GM23338 (cell line): ENCODE measurements around the gene ZBTB8A. TPM values are rescaled to one million over a fixed set of nuclear protein-coding genes. Genes with fewer than 3 reads are reported as not detected.

Experiments
- ATAC-seq: fragments of 200-7000 bp; cut with Tn5 transposase; 3 replicates; pipeline ENCODE4 v1.9.1; 2020
- DNase-seq: peaks from one replicate; pipeline ENCODE4 v3.0.0-alpha.2; 2015; ENCODE audit warnings: low spot score
- H2AFZ ChIP-seq: fragments of 200-600 bp; sonication (generic); 2 replicates; pipeline ENCODE4 v1.8.0; 2016; ENCODE audit warnings: antibody characterized with exemption, mild to moderate bottlenecking, moderate library complexity
- H3F3A ChIP-seq: fragments of 200-600 bp; sonication (generic); replicated peaks from 2 replicates; pipeline ENCODE4 v1.8.0; 2017; ENCODE audit warnings: antibody characterized with exemption, mixed run types, low read depth
- H3K27ac ChIP-seq: fragments of 200-600 bp; sonication (generic); 2 replicates; pipeline ENCODE4 v1.6.1; 2016; ENCODE audit warnings: low read depth
- H3K27me3 ChIP-seq: fragments of 200-600 bp; sonication (generic); 2 replicates; pipeline ENCODE4 v1.8.0; 2016; ENCODE audit warnings: mild to moderate bottlenecking, mixed run types, moderate library complexity; ENCODE audit not compliant: insufficient read depth
- H3K36me3 ChIP-seq: fragments of 200-600 bp; sonication (generic); 2 replicates; pipeline ENCODE4 v1.8.0; 2016; ENCODE audit warnings: mild to moderate bottlenecking; ENCODE audit not compliant: insufficient read depth
- H3K4me1 ChIP-seq: fragments of 200-600 bp; sonication (generic); 2 replicates; pipeline ENCODE4 v1.8.0; 2016; ENCODE audit warnings: mild to moderate bottlenecking, moderate library complexity; ENCODE audit not compliant: insufficient read depth
- H3K4me2 ChIP-seq: fragments of 200-600 bp; sonication (generic); 2 replicates; pipeline ENCODE4 v1.7.1; 2017; ENCODE audit warnings: mixed run types
- H3K4me3 ChIP-seq: fragments of 200-600 bp; sonication (generic); 2 replicates; pipeline ENCODE4 v1.6.1; 2016; ENCODE audit warnings: mixed run types
- H3K79me2 ChIP-seq: fragments of 200-600 bp; sonication (generic); replicated peaks from 2 replicates; pipeline ENCODE4 v1.8.0; 2017; ENCODE audit warnings: mild to moderate bottlenecking; ENCODE audit not compliant: insufficient read depth
- H3K9me2 ChIP-seq: fragments of 200-600 bp; sonication (generic); 2 replicates; pipeline ENCODE4 v1.8.0; 2017; ENCODE audit not compliant: insufficient read depth
- H4K20me1 ChIP-seq: fragments of 200-600 bp; sonication (generic); replicated peaks from 2 replicates; pipeline ENCODE4 v1.8.0; 2017; ENCODE audit warnings: mild to moderate bottlenecking; ENCODE audit not compliant: insufficient read depth
- H3K27ac Mint-ChIP-seq: 2 replicates; pipeline ENCODE4 v1.8.0; 2020; ENCODE audit warnings: inconsistent platforms, mild to moderate bottlenecking, moderate library complexity, mixed read lengths
- H3K27me3 Mint-ChIP-seq: 3 replicates; pipeline ENCODE4 v1.8.0; 2022; ENCODE audit warnings: low read depth, mild to moderate bottlenecking, moderate library complexity, mixed read lengths, inconsistent platforms; ENCODE audit not compliant: insufficient read depth, poor library complexity
- H3K36me3 Mint-ChIP-seq: 3 replicates; pipeline ENCODE4 v1.8.0; 2021; ENCODE audit warnings: low read depth, mild to moderate bottlenecking, inconsistent platforms, moderate library complexity, mixed read lengths
- H3K4me1 Mint-ChIP-seq: 3 replicates; pipeline ENCODE4 v1.8.0; 2020; ENCODE audit warnings: mild to moderate bottlenecking, inconsistent platforms, mixed read lengths
- H3K4me3 Mint-ChIP-seq: 3 replicates; pipeline ENCODE4 v1.8.0; 2021; ENCODE audit warnings: moderate library complexity, mild to moderate bottlenecking, inconsistent platforms, mixed read lengths
- H3K9me3 Mint-ChIP-seq: 3 replicates; pipeline ENCODE4 v1.8.0; 2020; ENCODE audit warnings: moderate library complexity, mild to moderate bottlenecking, inconsistent platforms, mixed read lengths
- CREB1 ChIP-seq: fragments of 250-450 bp; sonication (Bioruptor Pico); IDR thresholded peaks from 2 replicates; pipeline ENCODE4 v1.5.0; 2020; ENCODE audit warnings: low read depth, mild to moderate bottlenecking, moderate library complexity
- CTCF ChIP-seq, 2 experiments: fragments of 200-600 bp in 1 of 2; sonication (generic) in 1 of 2; conservative IDR thresholded peaks; 2 replicates each; pipeline versions ENCODE4 v1.5.1 to v1.6.1; 2016 to 2017; ENCODE audit warnings: antibody characterized with exemption in 2 of 2, low read depth in 2 of 2, mild to moderate bottlenecking in 2 of 2, moderate library complexity in 1 of 2
- EZH2 ChIP-seq: fragments of 200-600 bp; sonication (generic); IDR thresholded peaks from one replicate; pipeline ENCODE4 v1.8.0; 2017; ENCODE audit warnings: antibody characterized with exemption, mild to moderate bottlenecking, low read depth; ENCODE audit not compliant: unreplicated experiment
- EZH2phosphoT487 ChIP-seq: fragments of 200-600 bp; sonication (generic); IDR thresholded peaks from one replicate; pipeline ENCODE4 v1.8.1; 2018; ENCODE audit warnings: antibody characterized with exemption; ENCODE audit not compliant: unreplicated experiment
- JUNB ChIP-seq: IDR thresholded peaks from one replicate; pipeline ENCODE4 v1.6.1; 2016; ENCODE audit warnings: antibody characterized with exemption; ENCODE audit not compliant: unreplicated experiment
- NANOG ChIP-seq: IDR thresholded peaks from 2 replicates; pipeline ENCODE4 v1.6.1; 2016; ENCODE audit warnings: antibody characterized with exemption, borderline replicate concordance
- POLR2AphosphoS5 ChIP-seq: IDR thresholded peaks from 2 replicates; pipeline ENCODE4 v1.6.1; 2016; ENCODE audit warnings: antibody characterized with exemption, low read depth
- REST ChIP-seq: IDR thresholded peaks from one replicate; pipeline ENCODE4 v1.6.1; 2018; ENCODE audit warnings: antibody characterized with exemption; ENCODE audit not compliant: unreplicated experiment
- STAT1 ChIP-seq: IDR thresholded peaks from one replicate; pipeline ENCODE4 v1.6.1; 2016; ENCODE audit warnings: antibody characterized with exemption; ENCODE audit not compliant: unreplicated experiment
- ZNF114 ChIP-seq: fragments of 250-450 bp; sonication (Bioruptor Pico); IDR thresholded peaks from 2 replicates; pipeline ENCODE4 v1.5.0; 2020; ENCODE audit warnings: mild to moderate bottlenecking, moderate library complexity
- ZNF331 ChIP-seq: fragments of 250-450 bp; sonication (Bioruptor Pico); IDR thresholded peaks from 2 replicates; pipeline ENCODE4 v1.5.0; 2020; ENCODE audit warnings: low read depth, mild to moderate bottlenecking, moderate library complexity
- ZNF462 ChIP-seq: fragments of 250-450 bp; sonication (Bioruptor Pico); IDR thresholded peaks from 2 replicates; pipeline ENCODE4 v1.5.0; 2020; ENCODE audit warnings: mild to moderate bottlenecking, moderate library complexity
- polyA plus RNA-seq: library from polyadenylated mRNA; unstranded; fragments of >200 nt; fragmentation: Nextera tagmentation; extraction: Ambion mirVana; gene quantifications from 2 replicates; pipeline ENCODE4 v1.2.1, GENCODE V29; 2016
- total RNA-seq: library from RNA; depleted of rRNA; stranded (reverse); fragments of >200 nt; shearing (Covaris generic); gene quantifications from 2 replicates; pipeline ENCODE4 v1.2.3, GENCODE V29; 2014
- TF ChIP-seq, protein P1 (sequence below): IDR thresholded peaks from 2 replicates; pipeline ENCODE4 v1.6.1; 2016; ENCODE audit warnings: antibody characterized with exemption

ZBTB8A gene
- total and polyA plus RNA-seq, 2 experiments from 2014 or later, result 6.1 to 8.4 TPM

GRCh38 chr1:32644426-32644825 is 105.2 kb downstream of the ZBTB8A start:
- TF ChIP-seq STAT1 (no peak), POLR2AphosphoS5 (no peak), REST (no peak), JUNB (no peak), ZNF331 (CRISPR knock-in tag) (no peak), ZNF462 (CRISPR knock-in tag) (no peak), NANOG (no peak), ZNF114 (CRISPR knock-in tag) (no peak), CTCF (conservative IDR thresholded peaks at IDR 0.05; ENCODE audit: low read depth in 2 of 2) (no peak), EZH2phosphoT487 (no peak), EZH2 (no peak), CREB1 (CRISPR knock-in tag) (no peak)
- TF ChIP-seq, protein P1, sequence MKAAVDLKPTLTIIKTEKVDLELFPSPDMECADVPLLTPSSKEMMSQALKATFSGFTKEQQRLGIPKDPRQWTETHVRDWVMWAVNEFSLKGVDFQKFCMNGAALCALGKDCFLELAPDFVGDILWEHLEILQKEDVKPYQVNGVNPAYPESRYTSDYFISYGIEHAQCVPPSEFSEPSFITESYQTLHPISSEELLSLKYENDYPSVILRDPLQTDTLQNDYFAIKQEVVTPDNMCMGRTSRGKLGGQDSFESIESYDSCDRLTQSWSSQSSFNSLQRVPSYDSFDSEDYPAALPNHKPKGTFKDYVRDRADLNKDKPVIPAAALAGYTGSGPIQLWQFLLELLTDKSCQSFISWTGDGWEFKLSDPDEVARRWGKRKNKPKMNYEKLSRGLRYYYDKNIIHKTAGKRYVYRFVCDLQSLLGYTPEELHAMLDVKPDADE, result no peak
- H3K27ac Mint-ChIP-seq, result peak overlapping the region; percentile 50; the same call in 1 of the 2 replicates
- ATAC-seq (no peak), DNase-seq (no peak)
- Histone ChIP-seq H3K4me2 (no peak overlapping the region), H3K9me2 (no peaks in the 10 kb centered on the region), H3K4me1 (peaks cover 6% of the 10 kb centered on the region), H3K4me3 (no peak overlapping the region), H3K27ac (no peak overlapping the region), H3K79me2 (peaks cover 94% of the 10 kb centered on the region), H4K20me1 (peaks cover 11% of the 10 kb centered on the region; the same call in 1 of the 2 replicates), H2AFZ (no peak overlapping the region), H3K27me3 (no peaks in the 10 kb centered on the region), H3F3A (peaks cover 7% of the 10 kb centered on the region; the same call in 1 of the 2 replicates), H3K36me3 (peaks cover 3% of the 10 kb centered on the region; the same call in 1 of the 2 replicates)
- H3K4me1 Mint-ChIP-seq, result peaks cover 10% of the 10 kb centered on the region
- no peak overlapping the region for H3K4me3 Mint-ChIP-seq
- H3K36me3 Mint-ChIP-seq, result peaks cover 37% of the 10 kb centered on the region
- H3K27me3 Mint-ChIP-seq, result peaks cover 10% of the 10 kb centered on the region
- peaks cover 3% of the 10 kb centered on the region; the same call in 2 of the 3 replicates for H3K9me3 Mint-ChIP-seq
